ENCODE data around the gene KCTD21. TPM values are rescaled to one million over a fixed set of nuclear protein-coding genes. Genes with fewer than 3 reads are reported as not detected.

The KCTD21 gene
- total RNA-seq, 1 experiment from 2014 or later, result 10.2 TPM

GRCh38 chr11:78231962-78232501 is 43.6 kb upstream of the KCTD21 start:
- POLR2A ChIA-PET, result no interaction called here
- Mint-ChIP-seq H3K4me3 (ENCODE audit: unreplicated experiment) (no peak overlapping the region), H3K9me3 (ENCODE audit: unreplicated experiment) (no peaks in the 10 kb centered on the region), H3K27ac (ENCODE audit: low read depth, unreplicated experiment) (no peak overlapping the region), H3K36me3 (ENCODE audit: insufficient read depth, unreplicated experiment) (no peaks in the 10 kb centered on the region), H3K4me1 (ENCODE audit: insufficient read depth, unreplicated experiment) (peaks cover 8% of the 10 kb centered on the region), H3K27me3 (ENCODE audit: insufficient read depth, unreplicated experiment) (no peaks in the 10 kb centered on the region)
- CTCF ChIA-PET, result no interaction called here
- peak; percentile 14 for DNase-seq (ENCODE audit: unreplicated experiment)
- no TSS peak for BruUV-seq (replicated peaks)
- no peak for TF ChIP-seq CTCF (IDR thresholded peaks at IDR 0.05; ENCODE audit: unreplicated experiment)
- intact Hi-C loops (cut with micrococcal nuclease), result no loop called here

GRCh38 chr11:78230161-78230877 is 41.9 kb upstream of the KCTD21 start:
- no TSS peak for BruUV-seq (replicated peaks)
- Mint-ChIP-seq H3K9me3 (ENCODE audit: unreplicated experiment) (no peaks in the 10 kb centered on the region), H3K4me1 (ENCODE audit: insufficient read depth, unreplicated experiment) (peaks cover 8% of the 10 kb centered on the region), H3K27me3 (ENCODE audit: insufficient read depth, unreplicated experiment) (no peaks in the 10 kb centered on the region), H3K36me3 (ENCODE audit: insufficient read depth, unreplicated experiment) (no peaks in the 10 kb centered on the region), H3K27ac (ENCODE audit: low read depth, unreplicated experiment) (no peak overlapping the region), H3K4me3 (ENCODE audit: unreplicated experiment) (no peak overlapping the region)
- POLR2A ChIA-PET, result no interaction called here
- intact Hi-C loops (cut with micrococcal nuclease), result no loop called here
- no peak for TF ChIP-seq CTCF (IDR thresholded peaks at IDR 0.05; ENCODE audit: unreplicated experiment)
- DNase-seq (ENCODE audit: unreplicated experiment), result no peak
- CTCF ChIA-PET, result no interaction called here

GRCh38 chr11:78229106-78229505 is 40.7 kb upstream of the KCTD21 start:
- no peak overlapping the region for H3K4me3 Mint-ChIP-seq (ENCODE audit: unreplicated experiment)

More at GRCh38 chr11:78229106-78229505, 40.7 kb upstream of the KCTD21 start:
- ChIA-PET CTCF (interaction anchor here (0.6 to 6.5 kb wide), 11 partner anchors 9 to 734 kb away, joined by 3 to 98 read pairs (median 5); partner anchors contain the start of gene KCTD14), POLR2A (interaction anchor here (2.0 kb wide), 1 partner anchor 335 kb away, joined by 17 read pairs; no protein-coding TSS in a partner anchor)
- no peaks in the 10 kb centered on the region for H3K9me3 Mint-ChIP-seq (ENCODE audit: unreplicated experiment)
- no peak for TF ChIP-seq CTCF (IDR thresholded peaks at IDR 0.05; ENCODE audit: unreplicated experiment)
- intact Hi-C loops (cut with micrococcal nuclease), result no loop called here
- no peak for DNase-seq (ENCODE audit: unreplicated experiment)
- BruUV-seq (replicated peaks), result no TSS peak
- no peak overlapping the region for H3K27ac Mint-ChIP-seq (ENCODE audit: low read depth, unreplicated experiment)
- no peaks in the 10 kb centered on the region for H3K27me3 Mint-ChIP-seq (ENCODE audit: insufficient read depth, unreplicated experiment)
- peaks cover 8% of the 10 kb centered on the region for H3K4me1 Mint-ChIP-seq (ENCODE audit: insufficient read depth, unreplicated experiment)
- no peaks in the 10 kb centered on the region for H3K36me3 Mint-ChIP-seq (ENCODE audit: insufficient read depth, unreplicated experiment)

Data from MCF 10A (cell line).